Upper lobe of left lung (tissue), 6 donors: Measurements from ENCODE around the gene SLC29A1. TPM values are rescaled to one million over a fixed set of nuclear protein-coding genes. Genes with fewer than 3 reads are reported as not detected.

ENCODE experiments used
- ATAC-seq, 2 donors: fragments of 200-7000 bp; cut with Tn5 transposase; one replicate each; pipeline ENCODE4 v1.9.1; 2022; ENCODE audit warnings: mild to moderate bottlenecking in 2 of 2, moderate library complexity in 2 of 2; ENCODE audit not compliant: low FRiP score in 2 of 2
- DNase-seq, 2 donors: peaks; one replicate each; pipeline ENCODE4 v3.0.0-alpha.2; 2019 to 2020
- H3K27ac ChIP-seq, 4 donors: fragments of 200-600 bp; sonication (generic); one replicate each; pipeline ENCODE4 v1.5.1; 2016 to 2019
- H3K27me3 ChIP-seq, 4 donors: fragments of 200-600 bp; sonication (generic); one replicate each; pipeline ENCODE4 v1.5.1; 2017 to 2019
- H3K36me3 ChIP-seq, 4 donors: fragments of 200-600 bp; sonication (generic); one replicate each; pipeline ENCODE4 v1.5.1; 2016 to 2019
- H3K4me1 ChIP-seq, 4 donors: fragments of 200-600 bp; sonication (generic); one replicate each; pipeline ENCODE4 v1.5.1; 2018 to 2019
- H3K4me3 ChIP-seq, 4 donors: fragments of 200-600 bp; sonication (generic); one replicate each; pipeline ENCODE4 v1.5.1; 2017 to 2019; ENCODE audit warnings: mild to moderate bottlenecking in 2 of 4, moderate library complexity in 1 of 4
- H3K9me3 ChIP-seq, 4 donors: fragments of 200-600 bp; sonication (generic); one replicate each; pipeline ENCODE4 v1.5.1; 2018 to 2019
- EP300 ChIP-seq, 4 donors: sonication (generic); formaldehyde crosslinking; IDR thresholded peaks; one replicate each; pipeline ENCODE4 v1.5.1; 2017; ENCODE audit warnings: antibody characterized with exemption in 4 of 4, control low read depth in 2 of 4
- POLR2A ChIP-seq, 4 donors: fragments of 450-650 bp; IDR thresholded peaks; one replicate each; pipeline ENCODE4 v1.5.1; 2016 to 2017; ENCODE audit warnings: antibody characterized with exemption in 4 of 4, mild to moderate bottlenecking in 2 of 4
- POLR2AphosphoS5 ChIP-seq, 2 donors: sonication (generic); formaldehyde crosslinking; IDR thresholded peaks; one replicate each; pipeline ENCODE4 v1.5.1; 2017; ENCODE audit warnings: antibody characterized with exemption in 2 of 2
- WGBS, 2 donors: methylation state at CpG; one replicate each; pipeline ENCODE4 v1.1.5; 2017 to 2018; 5-methylcytosine and 5-hydroxymethylcytosine counted together
- total RNA-seq, 6 donors: library from RNA; depleted of rRNA in 4 of 6; stranded (reverse); fragments of >200 nt in 4 of 6; gene quantifications; one replicate each; pipeline versions ENCODE4 v1.1.0 to v1.2.1, GENCODE V29; 2016 to 2021
- TF ChIP-seq, protein P1 (sequence below), 6 experiments: fragments of 450-650 bp in 4 of 6; fragments of 200-600 bp in 2 of 6; sonication (generic) in 2 of 6; IDR thresholded peaks; one replicate each; pipeline ENCODE4 v1.5.1; 2016 to 2019; ENCODE audit warnings: antibody characterized with exemption in 6 of 6
- donor health status: DM: no; HTN: no; CAD: no; lungs with moderate emphysema.
- donor health status: DM: no; HTN: yes; CAD: no; lungs with severe emphysema.

The SLC29A1 gene
- total RNA-seq, 6 donors from 2014 or later, result 38.3 to 93.2 (median 45.8) TPM

DNA sequence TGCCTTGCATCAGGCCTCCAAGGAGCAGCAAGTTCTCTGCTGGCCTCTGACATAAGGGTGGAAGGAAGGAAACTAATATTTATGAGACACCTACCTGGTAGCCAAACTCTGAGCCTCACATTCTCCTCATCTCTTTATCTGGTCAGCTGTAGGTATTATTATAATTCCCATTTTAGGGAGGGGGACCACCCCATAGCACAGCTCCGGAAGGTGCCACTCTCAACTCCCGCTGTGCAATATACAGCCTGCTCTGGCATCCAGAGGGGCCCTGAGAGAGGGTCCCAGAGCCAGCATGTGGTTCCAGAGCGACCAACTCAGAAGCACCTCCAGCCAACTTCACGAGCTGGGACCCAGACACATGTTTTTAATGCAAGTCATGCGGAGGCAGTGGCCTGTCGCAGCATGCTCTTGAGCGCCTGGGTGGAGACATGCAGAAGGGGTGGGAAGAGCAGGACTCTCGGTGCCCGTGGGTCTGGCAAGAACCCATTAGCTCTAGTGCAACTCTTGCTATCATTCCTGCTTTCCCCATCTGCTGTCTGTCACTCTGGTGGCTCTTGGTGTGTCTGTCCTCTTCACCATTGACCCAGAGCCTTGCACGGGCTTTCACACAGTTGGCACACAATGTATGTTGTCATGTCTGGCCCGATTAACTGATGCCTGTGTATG is 21.6 kb upstream of the SLC29A1 start:
- WGBS, 2 donors, result 84 to 91% methylated on average over 9 to 11 of the region's 11 CpGs
- Histone ChIP-seq H3K27ac (no peak overlapping the region), H3K27me3 (no peaks in the 10 kb centered on the region), H3K4me1 (no peaks in the 10 kb centered on the region), H3K36me3 (no peaks in the 10 kb centered on the region), H3K9me3 (no peaks in the 10 kb centered on the region), H3K4me3 (no peak overlapping the region)
- ATAC-seq, result no peak
- DNase-seq, result no peak
- TF ChIP-seq POLR2A (IDR thresholded peaks at IDR 0.05) (no peak), POLR2AphosphoS5 (IDR thresholded peaks at IDR 0.05) (no peak), EP300 (IDR thresholded peaks at IDR 0.05) (no peak)
- TF ChIP-seq, protein P1, sequence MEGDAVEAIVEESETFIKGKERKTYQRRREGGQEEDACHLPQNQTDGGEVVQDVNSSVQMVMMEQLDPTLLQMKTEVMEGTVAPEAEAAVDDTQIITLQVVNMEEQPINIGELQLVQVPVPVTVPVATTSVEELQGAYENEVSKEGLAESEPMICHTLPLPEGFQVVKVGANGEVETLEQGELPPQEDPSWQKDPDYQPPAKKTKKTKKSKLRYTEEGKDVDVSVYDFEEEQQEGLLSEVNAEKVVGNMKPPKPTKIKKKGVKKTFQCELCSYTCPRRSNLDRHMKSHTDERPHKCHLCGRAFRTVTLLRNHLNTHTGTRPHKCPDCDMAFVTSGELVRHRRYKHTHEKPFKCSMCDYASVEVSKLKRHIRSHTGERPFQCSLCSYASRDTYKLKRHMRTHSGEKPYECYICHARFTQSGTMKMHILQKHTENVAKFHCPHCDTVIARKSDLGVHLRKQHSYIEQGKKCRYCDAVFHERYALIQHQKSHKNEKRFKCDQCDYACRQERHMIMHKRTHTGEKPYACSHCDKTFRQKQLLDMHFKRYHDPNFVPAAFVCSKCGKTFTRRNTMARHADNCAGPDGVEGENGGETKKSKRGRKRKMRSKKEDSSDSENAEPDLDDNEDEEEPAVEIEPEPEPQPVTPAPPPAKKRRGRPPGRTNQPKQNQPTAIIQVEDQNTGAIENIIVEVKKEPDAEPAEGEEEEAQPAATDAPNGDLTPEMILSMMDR (IDR thresholded peaks at IDR 0.05), result no peak

- Histone ChIP-seq H3K4me3 (no peak overlapping the region), H3K27ac (no peak overlapping the region), H3K4me1 (no peaks in the 10 kb centered on the region), H3K36me3 (no peaks in the 10 kb centered on the region), H3K9me3 (no peaks in the 10 kb centered on the region), H3K27me3 (no peaks in the 10 kb centered on the region)
- 72 to 87% methylated on average over 4 of the region's 4 CpGs for WGBS, 2 donors
- ATAC-seq (no peak), DNase-seq (no peak)
- TF ChIP-seq, protein P1 (IDR thresholded peaks at IDR 0.05), result no peak
- TF ChIP-seq EP300 (IDR thresholded peaks at IDR 0.05), result no peak
- TF ChIP-seq POLR2AphosphoS5 (IDR thresholded peaks at IDR 0.05), result no peak
- TF ChIP-seq POLR2A (IDR thresholded peaks at IDR 0.05), result no peak
Observed at GRCh38 chr6:44202332-44202971, 20.9 kb upstream of the SLC29A1 start.

- TF ChIP-seq, protein P1 (IDR thresholded peaks at IDR 0.05), result no peak
- TF ChIP-seq POLR2A (IDR thresholded peaks at IDR 0.05) (no peak), EP300 (IDR thresholded peaks at IDR 0.05) (no peak), POLR2AphosphoS5 (IDR thresholded peaks at IDR 0.05) (no peak)
- H3K4me1 ChIP-seq, result no peaks in the 10 kb centered on the region
- no peaks in the 10 kb centered on the region for H3K9me3 ChIP-seq
- H3K27ac ChIP-seq, result no peak overlapping the region
- H3K36me3 ChIP-seq, result no peaks in the 10 kb centered on the region
- 89 to 91% methylated on average over 6 to 11 of the region's 11 CpGs for WGBS, 2 donors
- DNase-seq (no peak), ATAC-seq (no peak)
- H3K4me3 ChIP-seq, result no peak overlapping the region
- H3K27me3 ChIP-seq, result no peaks in the 10 kb centered on the region
Observed at GRCh38 chr6:44202972-44203750, 20.2 kb upstream of the SLC29A1 start.

DNA sequence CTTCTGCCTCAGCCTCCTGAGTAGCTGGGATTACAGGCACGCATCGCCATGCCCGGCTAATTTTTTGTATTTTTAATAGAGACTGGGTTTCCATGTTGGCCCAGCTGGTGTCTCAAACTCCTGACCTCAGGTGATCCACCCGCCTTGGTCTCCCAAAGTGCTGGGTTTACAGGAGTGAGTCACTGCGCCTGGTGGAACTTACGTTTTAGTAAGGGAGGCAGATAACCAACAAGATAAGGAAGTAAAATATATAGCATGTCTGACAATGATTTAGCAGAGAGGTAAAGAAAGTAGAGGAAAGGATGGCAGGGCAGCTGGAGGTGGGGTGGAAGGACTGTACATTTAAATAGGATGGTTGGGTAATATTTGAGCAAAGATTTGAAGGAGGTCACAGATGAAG is 19.4 kb upstream of the SLC29A1 start:
- ATAC-seq (no peak), DNase-seq (no peak)
- H3K36me3 ChIP-seq, result no peaks in the 10 kb centered on the region
- H3K27ac ChIP-seq, result no peak overlapping the region
- TF ChIP-seq, protein P1 (IDR thresholded peaks at IDR 0.05), result no peak
- TF ChIP-seq POLR2A (IDR thresholded peaks at IDR 0.05), result no peak
- no peak for TF ChIP-seq EP300 (IDR thresholded peaks at IDR 0.05)
- TF ChIP-seq POLR2AphosphoS5 (IDR thresholded peaks at IDR 0.05), result no peak
- H3K4me1 ChIP-seq, result no peaks in the 10 kb centered on the region
- no peaks in the 10 kb centered on the region for H3K9me3 ChIP-seq
- no peaks in the 10 kb centered on the region for H3K27me3 ChIP-seq
- WGBS, 2 donors, result 85 to 87% methylated on average over 6 of the region's 6 CpGs
- H3K4me3 ChIP-seq, result no peak overlapping the region
